IMR-90 (cell line): ENCODE measurements around the gene BARD1. TPM values are rescaled to one million over a fixed set of nuclear protein-coding genes. Genes with fewer than 3 reads are reported as not detected.

Experiments used
- ATAC-seq: fragments of 200-7000 bp; cut with Tn5 transposase; 2 replicates; pipeline ENCODE4 v1.9.1; 2020; ENCODE audit warnings: low read depth, mild to moderate bottlenecking, moderate library complexity
- BruUV-seq: library from RNA; stranded (reverse); fragments of 400-500 nt; replicated peaks from 2 replicates; lab custom pipeline; 2021; lab: Mats Ljungman, UMichigan
- CTCF ChIA-PET: fragments of 300-600 bp; formaldehyde crosslinking; extraction: SDS; loops from one replicate; lab custom pipeline; 2021; ENCODE audit warnings: antibody characterized with exemption; lab: Yijun Ruan, JAX
- POLR2A ChIA-PET: fragments of 300-600 bp; sonication (Branson Sonifier 250); formaldehyde crosslinking; loops from one replicate; lab custom pipeline; 2022; ENCODE audit warnings: antibody characterized with exemption; ENCODE audit not compliant: unreplicated experiment; lab: Charles Lee
- DNase-seq: peaks from one replicate; pipeline ENCODE4 v3.0.0; 2013
- H2AFZ ChIP-seq: replicated peaks from 2 replicates; pipeline ENCODE3; 2013; ENCODE audit warnings: low read length, mild to moderate bottlenecking; ENCODE audit not compliant: poor library complexity
- H2AK5ac ChIP-seq: 2 replicates; pipeline ENCODE4 v1.6.1; 2013; ENCODE audit warnings: low read depth, low read length, inconsistent platforms
- H2AK9ac ChIP-seq: replicated peaks from 2 replicates; pipeline ENCODE3; 2013; ENCODE audit warnings: mild to moderate bottlenecking, low read depth, low read length, moderate library complexity; ENCODE audit not compliant: poor library complexity
- H2BK120ac ChIP-seq: 2 replicates; pipeline ENCODE4 v1.6.1; 2013; ENCODE audit warnings: low read depth, low read length, inconsistent platforms
- H2BK15ac ChIP-seq: 3 replicates; pipeline ENCODE4 v1.6.1; 2013; ENCODE audit warnings: low read depth, low read length, inconsistent platforms
- H2BK20ac ChIP-seq: 2 replicates; pipeline ENCODE4 v1.6.1; 2013; ENCODE audit warnings: low read depth, mild to moderate bottlenecking, inconsistent platforms, low read length, moderate library complexity
- H2BK5ac ChIP-seq: 2 replicates; pipeline ENCODE4 v1.6.1; 2013; ENCODE audit warnings: mild to moderate bottlenecking, low read depth, low read length, inconsistent platforms; ENCODE audit not compliant: poor library complexity, severe bottlenecking
- H3K14ac ChIP-seq: replicated peaks from 2 replicates; pipeline ENCODE4 v1.6.1; 2013; ENCODE audit warnings: low read depth, low read length, inconsistent platforms
- H3K18ac ChIP-seq: 2 replicates; pipeline ENCODE4 v1.6.1; 2013; ENCODE audit warnings: low read depth, low read length, control low read depth
- H3K23ac ChIP-seq: 2 replicates; pipeline ENCODE4 v1.6.1; 2013; ENCODE audit warnings: low read depth, low read length, inconsistent platforms
- H3K27ac ChIP-seq: 2 replicates; pipeline ENCODE4 v1.5.1; 2013; ENCODE audit warnings: mild to moderate bottlenecking, control low read depth, low read length; ENCODE audit not compliant: insufficient read depth
- H3K27me3 ChIP-seq: 2 replicates; pipeline ENCODE4 v1.6.1; 2013; ENCODE audit warnings: low read length; ENCODE audit not compliant: control insufficient read depth, insufficient read depth
- H3K36me3 ChIP-seq: 2 replicates; pipeline ENCODE4 v1.6.1; 2013; ENCODE audit warnings: low read length, mixed read lengths; ENCODE audit not compliant: control insufficient read depth, insufficient read depth
- H3K4ac ChIP-seq: 2 replicates; pipeline ENCODE4 v1.6.1; 2013; ENCODE audit warnings: low read depth, low read length, inconsistent platforms
- H3K4me1 ChIP-seq: 2 replicates; pipeline ENCODE4 v1.6.1; 2013; ENCODE audit warnings: low read length, mixed read lengths; ENCODE audit not compliant: control insufficient read depth, insufficient read depth
- H3K4me2 ChIP-seq: 2 replicates; pipeline ENCODE4 v1.6.1; 2013; ENCODE audit warnings: low read depth, mild to moderate bottlenecking, control low read depth, low read length, moderate library complexity
- H3K4me3 ChIP-seq: 2 replicates; pipeline ENCODE4 v1.5.1; 2013; ENCODE audit warnings: low read depth, mild to moderate bottlenecking, control low read depth, low read length, moderate library complexity; ENCODE audit not compliant: insufficient read depth
- H3K56ac ChIP-seq: 2 replicates; pipeline ENCODE4 v1.6.1; 2013; ENCODE audit warnings: low read length, inconsistent platforms; ENCODE audit not compliant: insufficient read depth; ENCODE audit errors: extremely low read depth
- H3K79me1 ChIP-seq, 2 experiments: 2 replicates each; pipeline ENCODE4 v1.6.1; 2013; ENCODE audit warnings: low read length in 2 of 2, inconsistent platforms in 1 of 2, low read depth in 1 of 2
- H3K9ac ChIP-seq: 2 replicates; pipeline ENCODE4 v1.6.1; 2013; ENCODE audit warnings: low read depth, low read length, control low read depth
- H3K9me1 ChIP-seq: 2 replicates; pipeline ENCODE4 v1.6.1; 2013; ENCODE audit warnings: low read length, inconsistent platforms; ENCODE audit not compliant: insufficient read depth
- H3K9me3 ChIP-seq: 2 replicates; pipeline ENCODE4 v1.6.1; 2013; ENCODE audit warnings: low read length; ENCODE audit not compliant: control insufficient read depth, insufficient read depth
- H4K20me1 ChIP-seq: 2 replicates; pipeline ENCODE4 v1.6.1; 2013; ENCODE audit warnings: low read length, inconsistent platforms; ENCODE audit not compliant: insufficient read depth
- H4K5ac ChIP-seq: 2 replicates; pipeline ENCODE4 v1.6.1; 2013; ENCODE audit warnings: mild to moderate bottlenecking, low read depth, low read length, control low read depth
- H4K8ac ChIP-seq, 2 experiments: 2 replicates each; pipeline ENCODE4 v1.6.1; 2013; ENCODE audit warnings: low read depth in 2 of 2, low read length in 2 of 2, control low read depth in 1 of 2, inconsistent platforms in 1 of 2
- H4K91ac ChIP-seq: 2 replicates; pipeline ENCODE4 v1.6.1; 2013; ENCODE audit warnings: low read depth, low read length, inconsistent platforms; ENCODE audit not compliant: insufficient read depth
- CHD1 ChIP-seq: IDR thresholded peaks from 2 replicates; pipeline ENCODE4 v1.6.1; 2012; ENCODE audit warnings: low read depth, low read length, improper control_type of control experiment
- CTCF ChIP-seq: conservative IDR thresholded peaks from 2 replicates; pipeline ENCODE4 v1.5.1; 2012; ENCODE audit warnings: mild to moderate bottlenecking, low read depth, low read length, improper control_type of control experiment
- MXI1 ChIP-seq: IDR thresholded peaks from 2 replicates; pipeline ENCODE4 v1.6.1; 2012; ENCODE audit warnings: low read depth, mild to moderate bottlenecking, low read length, moderate library complexity, borderline replicate concordance
- NFE2L2 ChIP-seq: fragments of 150-350 bp; IDR thresholded peaks from 2 replicates; pipeline ENCODE4 v1.6.1; 2016; ENCODE audit warnings: low read depth, mild to moderate bottlenecking, low read length
- RAD21 ChIP-seq: IDR thresholded peaks from 2 replicates; pipeline ENCODE4 v1.6.1; 2012; ENCODE audit warnings: low read length, improper control_type of control experiment
- RCOR1 ChIP-seq: IDR thresholded peaks from 2 replicates; pipeline ENCODE4 v1.6.1; 2012; ENCODE audit warnings: mild to moderate bottlenecking, low read length, improper control_type of control experiment; ENCODE audit not compliant: insufficient replicate concordance
- SMC3 ChIP-seq: fragments of 150-350 bp; IDR thresholded peaks from 2 replicates; pipeline ENCODE4 v1.6.1; 2016; ENCODE audit warnings: low read depth, mild to moderate bottlenecking, antibody characterized with exemption, low read length, moderate library complexity
- WGBS, 2 experiments: methylation state at CpG; one replicate each; pipeline versions ENCODE4 v1.1.5 to v1.1.7; 2013; ENCODE audit warnings: missing lambda C conversion rate in 2 of 2; ENCODE audit not compliant: insufficient read length in 1 of 2; ENCODE audit errors: extremely low coverage in 2 of 2; 5-methylcytosine and 5-hydroxymethylcytosine counted together
- dilution Hi-C: fragments of 300-500 bp; cut with HindIII; formaldehyde crosslinking; loops from one replicate; pipeline ENCODE4 v1.14.3; 2018; ENCODE audit warnings: low sequenced_read_pairs; ENCODE audit not compliant: unreplicated experiment
- in situ Hi-C: fragments of 300-500 bp; cut with MboI; formaldehyde crosslinking; loops from 3 replicates; pipeline ENCODE4 v1.14.3; 2019; ENCODE audit warnings: low sequenced_read_pairs, inconsistent platforms, mixed read lengths
- intact Hi-C: fragments of 100-400 bp; cut with micrococcal nuclease; formaldehyde crosslinking; loops from 2 replicates; pipeline ENCODE4 v1.10.0; 2022
- polyA plus RNA-seq, 3 experiments: library from polyadenylated mRNA; depleted of rRNA; stranded (reverse); fragments of >200 nt; gene quantifications; 2 replicates each; pipeline ENCODE4 v1.2.3, GENCODE V29; 2012; ENCODE audit warnings: low replicate concordance in 1 of 3
- total RNA-seq: library from RNA; depleted of rRNA; stranded (reverse); fragments of >200 nt; gene quantifications from 2 replicates; pipeline ENCODE4 v1.2.3, GENCODE V29; 2012
- TF ChIP-seq, protein P1 (sequence below): fragments of 150-350 bp; IDR thresholded peaks from 2 replicates; pipeline ENCODE4 v1.6.1; 2017; ENCODE audit warnings: mild to moderate bottlenecking, antibody characterized with exemption, low read length, low read depth

Gene BARD1
- total and polyA plus RNA-seq, 2 of the 4 experiments (the other 2 are of a cell fraction) = 3.1 to 34.6 TPM

DNA sequence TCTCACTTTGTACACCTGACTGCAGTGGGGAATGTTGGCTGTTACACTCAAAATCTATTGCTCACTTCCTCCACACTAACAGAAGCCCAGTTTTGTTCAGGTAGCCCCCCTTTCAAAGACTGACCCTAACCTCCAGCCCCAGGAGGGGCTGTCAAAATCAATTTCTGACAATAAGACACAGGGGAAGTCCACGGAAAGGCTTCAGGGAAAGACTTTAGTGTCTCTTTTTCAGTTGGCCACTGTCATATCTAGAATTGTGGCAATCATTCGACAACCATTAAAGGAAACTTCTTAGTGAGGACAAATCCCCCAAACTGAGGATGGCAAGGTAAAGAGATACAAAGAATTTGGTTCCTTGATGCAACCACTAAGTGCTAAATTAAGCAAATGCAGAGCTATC lies 59.0 kb downstream of the BARD1 start:
- ChIA-PET POLR2A (no interaction called here), CTCF (no interaction called here)
- no peak overlapping the region for H3K14ac ChIP-seq
- no peak overlapping the region for H3K18ac ChIP-seq
- intact Hi-C loops = no loop called here
- no peaks in the 10 kb centered on the region for H3K27me3 ChIP-seq
- no peak overlapping the region for H2BK20ac ChIP-seq
- no peak overlapping the region for H3K9ac ChIP-seq
- H3K79me1 ChIP-seq = peaks cover 6 to 10% of the 10 kb centered on the region in 2 experiments; a peak in 3 of 4 replicates
- TF ChIP-seq CHD1 (no peak), MXI1 (no peak), NFE2L2 (no peak), RAD21 (no peak), RCOR1 (no peak), CTCF (no peak), SMC3 (no peak)
- TF ChIP-seq, protein P1, sequence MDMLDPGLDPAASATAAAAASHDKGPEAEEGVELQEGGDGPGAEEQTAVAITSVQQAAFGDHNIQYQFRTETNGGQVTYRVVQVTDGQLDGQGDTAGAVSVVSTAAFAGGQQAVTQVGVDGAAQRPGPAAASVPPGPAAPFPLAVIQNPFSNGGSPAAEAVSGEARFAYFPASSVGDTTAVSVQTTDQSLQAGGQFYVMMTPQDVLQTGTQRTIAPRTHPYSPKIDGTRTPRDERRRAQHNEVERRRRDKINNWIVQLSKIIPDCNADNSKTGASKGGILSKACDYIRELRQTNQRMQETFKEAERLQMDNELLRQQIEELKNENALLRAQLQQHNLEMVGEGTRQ = no peak
- no peak overlapping the region for H2BK5ac ChIP-seq
- H4K20me1 ChIP-seq = no peaks in the 10 kb centered on the region
- H2AK9ac ChIP-seq = no peak overlapping the region
- in situ Hi-C loops = no loop called here
- H2BK15ac ChIP-seq = no peak overlapping the region
- H2BK120ac ChIP-seq = no peak overlapping the region
- no peak overlapping the region for H2AK5ac ChIP-seq
- H3K4me3 ChIP-seq = no peak overlapping the region
- H3K23ac ChIP-seq = no peak overlapping the region
- no peak overlapping the region for H3K27ac ChIP-seq
- H3K4me1 ChIP-seq = no peaks in the 10 kb centered on the region
- no peak overlapping the region for H4K8ac ChIP-seq
- no peak overlapping the region for H4K5ac ChIP-seq
- H3K4me2 ChIP-seq = no peak overlapping the region
- no CpG with 5 or more reads among the region's 2 CpGs for WGBS, 2 experiments
- H3K36me3 ChIP-seq = peaks cover 4% of the 10 kb centered on the region; the same call in 1 of the 2 replicates
- H4K91ac ChIP-seq = no peak overlapping the region
- H3K56ac ChIP-seq = no peak overlapping the region
- H3K9me3 ChIP-seq = no peaks in the 10 kb centered on the region
- ATAC-seq (no peak), DNase-seq (no peak)
- H3K4ac ChIP-seq = no peak overlapping the region
- no TSS peak for BruUV-seq
- H2AFZ ChIP-seq = no peak overlapping the region
- H3K9me1 ChIP-seq = no peaks in the 10 kb centered on the region
- dilution Hi-C loops = no loop called here
